H1 (cell line): ENCODE results near the gene MITF. TPM values are rescaled to one million over a fixed set of nuclear protein-coding genes. Genes with fewer than 3 reads are reported as not detected.

ENCODE experiments used
- CTCF ChIA-PET: fragments of 300-600 bp; sonication (Branson Sonifier 250); formaldehyde crosslinking; loops from one replicate; lab custom pipeline; 2021; ENCODE audit not compliant: partially characterized antibody; lab: Charles Lee
- POLR2A ChIA-PET: fragments of 300-600 bp; sonication (Branson Sonifier 250); formaldehyde crosslinking; loops from one replicate; lab custom pipeline; 2021; ENCODE audit warnings: inconsistent platforms; ENCODE audit not compliant: partially characterized antibody; lab: Charles Lee
- DNase-seq, 2 experiments: peaks; one replicate each; pipeline versions ENCODE4 v3.0.0 to v3.0.0-alpha.2; 2010 to 2022; ENCODE audit warnings: low spot score in 2 of 2, low read depth in 1 of 2, mixed read lengths in 1 of 2
- FAIRE-seq: peaks from 2 replicates; lab custom pipeline; 2011; peaks lifted over from hg19 to GRCh38; lab: Jason Lieb, UNC
- H2AFZ ChIP-seq: 2 replicates; pipeline ENCODE4 v1.8.1; 2012; ENCODE audit warnings: low read length, inconsistent platforms
- H2AK5ac ChIP-seq: 2 replicates; pipeline ENCODE4 v1.6.1; 2013; ENCODE audit warnings: low read depth, low read length
- H2BK120ac ChIP-seq: replicated peaks from 2 replicates; pipeline ENCODE3; 2013; ENCODE audit warnings: low read depth, low read length, inconsistent platforms
- H2BK12ac ChIP-seq: 2 replicates; pipeline ENCODE4 v1.6.1; 2013; ENCODE audit warnings: low read depth, low read length
- H2BK15ac ChIP-seq: 2 replicates; pipeline ENCODE4 v1.6.1; 2013; ENCODE audit warnings: low read length
- H2BK20ac ChIP-seq: 2 replicates; pipeline ENCODE4 v1.6.1; 2013; ENCODE audit warnings: low read length
- H2BK5ac ChIP-seq: 2 replicates; pipeline ENCODE4 v1.6.1; 2013; ENCODE audit warnings: low read depth, low read length
- H3K14ac ChIP-seq: 2 replicates; pipeline ENCODE4 v1.6.1; 2013; ENCODE audit warnings: inconsistent platforms; ENCODE audit not compliant: insufficient read length
- H3K18ac ChIP-seq: 2 replicates; pipeline ENCODE4 v1.6.1; 2013; ENCODE audit warnings: low read length; ENCODE audit errors: extremely low read depth
- H3K23ac ChIP-seq: 2 replicates; pipeline ENCODE4 v1.6.1; 2013; ENCODE audit warnings: inconsistent platforms; ENCODE audit not compliant: insufficient read length
- H3K23me2 ChIP-seq: 2 replicates; pipeline ENCODE4 v1.6.1; 2013; ENCODE audit warnings: low read depth, low read length
- H3K27ac ChIP-seq: 2 replicates; pipeline ENCODE4 v1.6.1; 2011; ENCODE audit warnings: low read depth, low read length, inconsistent platforms
- H3K27me3 ChIP-seq, 4 experiments: replicated peaks in 1 of 4; 1 replicate in 1 of 4; 2 replicates in 3 of 4; pipeline versions ENCODE4 v1.6.1 to v1.8.1; 2011 to 2013; ENCODE audit warnings: low read length in 3 of 4, mild to moderate bottlenecking in 3 of 4, inconsistent platforms in 2 of 4, mixed read lengths in 2 of 4, moderate library complexity in 1 of 4; ENCODE audit not compliant: control insufficient read depth in 3 of 4, insufficient read depth in 3 of 4; ENCODE audit errors: extremely low read depth in 1 of 4
- H3K36me3 ChIP-seq, 4 experiments: 2 replicates each; pipeline versions ENCODE4 v1.6.1 to v1.8.1; 2011 to 2013; ENCODE audit warnings: mild to moderate bottlenecking in 4 of 4, low read length in 3 of 4, moderate library complexity in 2 of 4, control low read depth in 1 of 4, inconsistent platforms in 1 of 4; ENCODE audit not compliant: insufficient read depth in 4 of 4, control insufficient read depth in 2 of 4
- H3K4ac ChIP-seq: replicated peaks from 2 replicates; pipeline ENCODE3; 2013; ENCODE audit warnings: low read length, low read depth, mixed read lengths, inconsistent platforms; ENCODE audit not compliant: insufficient read length
- H3K4me1 ChIP-seq, 4 experiments: replicated peaks in 1 of 4; 1 replicate in 1 of 4; 2 replicates in 3 of 4; pipeline versions ENCODE4 v1.6.1 to v1.8.1; 2011 to 2013; ENCODE audit warnings: low read length in 3 of 4, inconsistent platforms in 2 of 4, mixed read lengths in 1 of 4; ENCODE audit not compliant: insufficient read depth in 4 of 4, control insufficient read depth in 3 of 4
- H3K4me2 ChIP-seq, 2 experiments: 2 replicates each; pipeline versions ENCODE4 v1.6.1 to v1.8.1; 2011 to 2013; ENCODE audit warnings: low read depth in 2 of 2, low read length in 2 of 2, control low read depth in 1 of 2, inconsistent platforms in 1 of 2, mild to moderate bottlenecking in 1 of 2; ENCODE audit not compliant: insufficient read depth in 1 of 2
- H3K4me3 ChIP-seq, 4 experiments: fragments of 200-600, 300-600 bp in 1 of 4; sonication (generic), shearing (Covaris generic), sonication (Bioruptor Twin) in 1 of 4; 2 replicates each; pipeline versions ENCODE4 v1.5.1 to v1.8.1; 2011 to 2016; ENCODE audit warnings: low read length in 4 of 4, low read depth in 3 of 4, control low read depth in 2 of 4, inconsistent platforms in 2 of 4, mild to moderate bottlenecking in 2 of 4, mixed read lengths in 1 of 4, moderate library complexity in 1 of 4; ENCODE audit not compliant: insufficient read depth in 2 of 4; ENCODE audit errors: extremely low read depth in 1 of 4
- H3K56ac ChIP-seq: replicated peaks from 2 replicates; pipeline ENCODE3; 2013; ENCODE audit warnings: low read depth, mild to moderate bottlenecking, mixed read lengths, low read length, inconsistent platforms; ENCODE audit not compliant: insufficient read length
- H3K79me1 ChIP-seq: 2 replicates; pipeline ENCODE4 v1.6.1; 2013; ENCODE audit warnings: low read depth, low read length, control low read depth
- H3K79me2 ChIP-seq, 2 experiments: 2 replicates each; pipeline versions ENCODE4 v1.6.1 to v1.8.1; 2012 to 2013; ENCODE audit warnings: low read length in 2 of 2, mild to moderate bottlenecking in 2 of 2, inconsistent platforms in 1 of 2; ENCODE audit not compliant: insufficient read depth in 2 of 2, control insufficient read depth in 1 of 2
- H3K9ac ChIP-seq, 4 experiments: replicated peaks in 1 of 4; 1 replicate in 1 of 4; 2 replicates in 3 of 4; pipeline versions ENCODE4 v1.6.1 to v1.8.1; 2011 to 2013; ENCODE audit warnings: low read depth in 3 of 4, low read length in 3 of 4, control low read depth in 2 of 4, mild to moderate bottlenecking in 2 of 4, moderate library complexity in 2 of 4, inconsistent platforms in 1 of 4; ENCODE audit errors: extremely low read depth in 1 of 4
- H3K9me3 ChIP-seq, 2 experiments: 2 replicates each; pipeline versions ENCODE4 v1.6.1 to v1.8.1; 2012 to 2013; ENCODE audit warnings: mild to moderate bottlenecking in 2 of 2, moderate library complexity in 2 of 2, control low read depth in 1 of 2, inconsistent platforms in 1 of 2, low read depth in 1 of 2, low read length in 1 of 2, mixed read lengths in 1 of 2; ENCODE audit not compliant: insufficient read depth in 2 of 2
- H4K20me1 ChIP-seq, 2 experiments: replicated peaks in 1 of 2; 2 replicates each; pipeline versions ENCODE3 to v1.8.1; 2011 to 2013; ENCODE audit warnings: inconsistent platforms in 2 of 2, low read length in 2 of 2, mild to moderate bottlenecking in 1 of 2; ENCODE audit not compliant: insufficient read depth in 2 of 2, control insufficient read depth in 1 of 2
- H4K5ac ChIP-seq: 2 replicates; pipeline ENCODE4 v1.6.1; 2013; ENCODE audit warnings: low read length, low read depth, mixed read lengths, inconsistent platforms; ENCODE audit not compliant: insufficient read length
- H4K8ac ChIP-seq: 2 replicates; pipeline ENCODE4 v1.8.0; 2013; ENCODE audit warnings: mild to moderate bottlenecking, moderate library complexity, low read length, inconsistent platforms; ENCODE audit not compliant: insufficient read depth; ENCODE audit errors: extremely low read depth
- H4K91ac ChIP-seq: replicated peaks from 2 replicates; pipeline ENCODE3; 2013; ENCODE audit warnings: low read length, mixed read lengths, inconsistent platforms; ENCODE audit not compliant: insufficient read length
- ATF3 ChIP-seq: IDR thresholded peaks from 2 replicates; pipeline ENCODE4 v1.6.1; 2011; ENCODE audit warnings: low read depth, mild to moderate bottlenecking, low read length; ENCODE audit not compliant: insufficient read depth
- CHD2 ChIP-seq: IDR thresholded peaks from 2 replicates; pipeline ENCODE4 v1.6.1; 2012; ENCODE audit warnings: low read length, improper control_type of control experiment
- CREB1 ChIP-seq: IDR thresholded peaks from 2 replicates; pipeline ENCODE4 v1.6.1; 2012; ENCODE audit warnings: inconsistent platforms
- CTBP2 ChIP-seq: IDR thresholded peaks from 2 replicates; pipeline ENCODE4 v1.7.0; 2011; ENCODE audit warnings: borderline replicate concordance, mild to moderate bottlenecking, moderate library complexity, mixed read lengths, low read length; ENCODE audit not compliant: insufficient read depth, insufficient read length
- EZH2 ChIP-seq: fragments of 200-600 bp; sonication (generic); IDR thresholded peaks from 2 replicates; pipeline ENCODE4 v1.7.1; 2012; ENCODE audit warnings: low read depth, mild to moderate bottlenecking, moderate library complexity, low read length, inconsistent platforms; ENCODE audit not compliant: severe bottlenecking
- GABPA ChIP-seq: IDR thresholded peaks from 2 replicates; pipeline ENCODE4 v1.6.1; 2011; ENCODE audit warnings: mild to moderate bottlenecking, low read length, moderate library complexity, borderline replicate concordance; ENCODE audit not compliant: insufficient read depth
- HDAC2 ChIP-seq, 2 experiments: fragments of 300-600 bp in 1 of 2; sonication (generic) in 1 of 2; IDR thresholded peaks; 2 replicates each; pipeline ENCODE4 v1.6.1; 2011 to 2012; ENCODE audit warnings: low read depth in 2 of 2, low read length in 2 of 2, mild to moderate bottlenecking in 2 of 2, moderate library complexity in 2 of 2, borderline replicate concordance in 1 of 2, inconsistent platforms in 1 of 2
- HDAC6 ChIP-seq: IDR thresholded peaks from one replicate; pipeline ENCODE4 v1.7.1; 2012; ENCODE audit warnings: low read depth, mild to moderate bottlenecking, inconsistent platforms, low read length, moderate library complexity
- JUN ChIP-seq: IDR thresholded peaks from 2 replicates; pipeline ENCODE4 v1.6.1; 2011; ENCODE audit warnings: low read depth, mild to moderate bottlenecking, improper control_type of control experiment, low read length
- POLR2AphosphoS5 ChIP-seq: IDR thresholded peaks from 2 replicates; pipeline ENCODE4 v1.6.1; 2011; ENCODE audit warnings: low read depth, low read length
- POU5F1 ChIP-seq: IDR thresholded peaks from 2 replicates; pipeline ENCODE4 v1.6.1; 2011; ENCODE audit warnings: low read depth, mild to moderate bottlenecking, low read length, moderate library complexity
- RBBP5 ChIP-seq: IDR thresholded peaks from 2 replicates; pipeline ENCODE4 v1.7.1; 2012; ENCODE audit warnings: low read depth, mild to moderate bottlenecking, inconsistent platforms, low read length, moderate library complexity, borderline replicate concordance
- RFX5 ChIP-seq: IDR thresholded peaks from 2 replicates; pipeline ENCODE4 v1.6.1; 2011; ENCODE audit warnings: low read depth, low read length, improper control_type of control experiment, borderline replicate concordance
- SP4 ChIP-seq: IDR thresholded peaks from 2 replicates; pipeline ENCODE4 v1.6.1; 2012; ENCODE audit warnings: low read length, inconsistent platforms
- WGBS, 2 experiments: shearing (Covaris generic) in 1 of 2; methylation state at CpG; one replicate each; pipeline versions ENCODE4 v1.1.6 to v1.1.7; 2013 to 2015; ENCODE audit warnings: low lambda C conversion rate in 2 of 2, mixed read lengths in 2 of 2, inconsistent platforms in 1 of 2, low coverage in 1 of 2, missing lambda C conversion rate in 1 of 2; ENCODE audit not compliant: insufficient replicate concordance in 2 of 2, insufficient coverage in 1 of 2, insufficient read length in 1 of 2; ENCODE audit errors: extremely low coverage in 1 of 2, missing lambda C conversion rate in 1 of 2; 5-methylcytosine and 5-hydroxymethylcytosine counted together
- polyA plus RNA-seq, 7 experiments: library from polyadenylated mRNA; depleted of rRNA in 3 of 7; stranded (reverse) in 5 of 7; unstranded in 2 of 7; fragments of >200 nt in 5 of 7; fragments of 200-250 nt in 2 of 7; gene quantifications; 1 replicate in 5 of 7; 2 replicates in 1 of 7; 4 replicates in 1 of 7; pipeline versions ENCODE4 v1.2.1 to v1.2.3, GENCODE V29; 2011 to 2013; ENCODE audit warnings: missing spikeins in 2 of 7, mixed read lengths in 2 of 7
- total RNA-seq: library from RNA; stranded (reverse); fragmentation: NEBNext Ultra II Directional; extraction: Animal tissue kit (Norgen Biotek cat#: 25700); gene quantifications from 2 replicates; pipeline ENCODE4 v1.2.1, GENCODE V29; 2021

The MITF gene
- total and polyA plus RNA-seq, 2 of the 8 experiments (the other 6 are each of a cell fraction or from before 2014, with no cell fraction given): 0.53 to 1.4 TPM

GRCh38 chr3:69847303-69847702 lies 108.0 kb downstream of the MITF start:
- H4K91ac ChIP-seq: no peak overlapping the region
- POLR2A ChIA-PET: no interaction called here
- H3K9me3 ChIP-seq: no peaks in the 10 kb centered on the region
- no peak overlapping the region for H3K23ac ChIP-seq
- H2BK5ac ChIP-seq: no peak overlapping the region
- WGBS, 2 experiments: 90% methylated on average over 3 of the region's 3 CpGs; no CpG with 5 or more reads in 1 of the 2 experiments
- no peak overlapping the region for H2AFZ ChIP-seq
- no peak overlapping the region for H2BK15ac ChIP-seq
- no peak overlapping the region for H4K8ac ChIP-seq
- no peak overlapping the region for H3K14ac ChIP-seq
- H3K23me2 ChIP-seq: no peaks in the 10 kb centered on the region
- DNase-seq: no peak
- no peaks in the 10 kb centered on the region for H3K27me3 ChIP-seq
- no peaks in the 10 kb centered on the region for H3K4me1 ChIP-seq
- H2AK5ac ChIP-seq: no peak overlapping the region
- no peak overlapping the region for H3K4me3 ChIP-seq
- no peak overlapping the region for H3K4me2 ChIP-seq
- H4K5ac ChIP-seq: no peak overlapping the region
- H3K79me1 ChIP-seq: no peaks in the 10 kb centered on the region
- CTCF ChIA-PET: interaction anchor here (0.6 to 1.8 kb wide), 3 partner anchors 10 to 153 kb away, joined by 3 to 4 read pairs (median 3); no protein-coding TSS in a partner anchor
- H3K9ac ChIP-seq: no peak overlapping the region
- FAIRE-seq: no peak
- H3K36me3 ChIP-seq: no peaks in the 10 kb centered on the region
- no peak overlapping the region for H3K18ac ChIP-seq
- no peak overlapping the region for H3K27ac ChIP-seq
- H2BK12ac ChIP-seq: no peak overlapping the region
- no peak overlapping the region for H2BK120ac ChIP-seq
- no peak overlapping the region for H3K56ac ChIP-seq
- no peaks in the 10 kb centered on the region for H3K79me2 ChIP-seq
- H2BK20ac ChIP-seq: no peak overlapping the region
- H3K4ac ChIP-seq: no peak overlapping the region
- H4K20me1 ChIP-seq: no peaks in the 10 kb centered on the region
- TF ChIP-seq CHD2 (no peak), ATF3 (no peak), POU5F1 (no peak), HDAC6 (no peak), JUN (no peak), CREB1 (no peak), GABPA (no peak), CTBP2 (no peak), SP4 (no peak), RFX5 (no peak), EZH2 (no peak), RBBP5 (no peak), POLR2AphosphoS5 (no peak), HDAC2 (IDR thresholded peaks at IDR 0.05; ENCODE audit: borderline replicate concordance in 1 of 2, low read depth in 2 of 2, low read length in 2 of 2) (no peak)
